Measurements from ENCODE around the gene SHQ1.
A peak's percentile ranks its signal among the peaks of the same experiment; 100 is the strongest.

Gene SHQ1

GRCh38 chr3:72782521-72782920 is 65.7 kb downstream of the SHQ1 start (continued):
- peak; percentile 38; the same call in 1 of the 2 replicates for TF ChIP-seq GLI2 (tag by site-specific recombination; IDR thresholded peaks at IDR 0.05; ENCODE audit: borderline replicate concordance, low read depth)
- TF ChIP-seq ZFP3 (tag by site-specific recombination; IDR thresholded peaks at IDR 0.05; ENCODE audit: low read depth), result no peak
- no peak for TF ChIP-seq ZNF426 (tag by site-specific recombination; IDR thresholded peaks at IDR 0.05)
- no peak for TF ChIP-seq ZNF747 (tag by site-specific recombination; IDR thresholded peaks at IDR 0.05)
- TF ChIP-seq WT1 (tag by site-specific recombination; IDR thresholded peaks at IDR 0.05), result peak; percentile 98
- TF ChIP-seq ZNF692 (tag by site-specific recombination; IDR thresholded peaks at IDR 0.05), result no peak
- TF ChIP-seq ZNF341 (tag by site-specific recombination; IDR thresholded peaks at IDR 0.05; ENCODE audit: low read depth), result no peak
- TF ChIP-seq, protein P1, sequence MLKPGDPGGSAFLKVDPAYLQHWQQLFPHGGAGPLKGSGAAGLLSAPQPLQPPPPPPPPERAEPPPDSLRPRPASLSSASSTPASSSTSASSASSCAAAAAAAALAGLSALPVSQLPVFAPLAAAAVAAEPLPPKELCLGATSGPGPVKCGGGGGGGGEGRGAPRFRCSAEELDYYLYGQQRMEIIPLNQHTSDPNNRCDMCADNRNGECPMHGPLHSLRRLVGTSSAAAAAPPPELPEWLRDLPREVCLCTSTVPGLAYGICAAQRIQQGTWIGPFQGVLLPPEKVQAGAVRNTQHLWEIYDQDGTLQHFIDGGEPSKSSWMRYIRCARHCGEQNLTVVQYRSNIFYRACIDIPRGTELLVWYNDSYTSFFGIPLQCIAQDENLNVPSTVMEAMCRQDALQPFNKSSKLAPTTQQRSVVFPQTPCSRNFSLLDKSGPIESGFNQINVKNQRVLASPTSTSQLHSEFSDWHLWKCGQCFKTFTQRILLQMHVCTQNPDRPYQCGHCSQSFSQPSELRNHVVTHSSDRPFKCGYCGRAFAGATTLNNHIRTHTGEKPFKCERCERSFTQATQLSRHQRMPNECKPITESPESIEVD (tag by site-specific recombination; IDR thresholded peaks at IDR 0.05), result peak; percentile 74
- no peak for TF ChIP-seq KLF8 (tag by site-specific recombination; IDR thresholded peaks at IDR 0.05)
- no peak for TF ChIP-seq ZNF292 (tag by site-specific recombination; IDR thresholded peaks at IDR 0.05; ENCODE audit: borderline replicate concordance, low read depth)
- TF ChIP-seq, protein P2, sequence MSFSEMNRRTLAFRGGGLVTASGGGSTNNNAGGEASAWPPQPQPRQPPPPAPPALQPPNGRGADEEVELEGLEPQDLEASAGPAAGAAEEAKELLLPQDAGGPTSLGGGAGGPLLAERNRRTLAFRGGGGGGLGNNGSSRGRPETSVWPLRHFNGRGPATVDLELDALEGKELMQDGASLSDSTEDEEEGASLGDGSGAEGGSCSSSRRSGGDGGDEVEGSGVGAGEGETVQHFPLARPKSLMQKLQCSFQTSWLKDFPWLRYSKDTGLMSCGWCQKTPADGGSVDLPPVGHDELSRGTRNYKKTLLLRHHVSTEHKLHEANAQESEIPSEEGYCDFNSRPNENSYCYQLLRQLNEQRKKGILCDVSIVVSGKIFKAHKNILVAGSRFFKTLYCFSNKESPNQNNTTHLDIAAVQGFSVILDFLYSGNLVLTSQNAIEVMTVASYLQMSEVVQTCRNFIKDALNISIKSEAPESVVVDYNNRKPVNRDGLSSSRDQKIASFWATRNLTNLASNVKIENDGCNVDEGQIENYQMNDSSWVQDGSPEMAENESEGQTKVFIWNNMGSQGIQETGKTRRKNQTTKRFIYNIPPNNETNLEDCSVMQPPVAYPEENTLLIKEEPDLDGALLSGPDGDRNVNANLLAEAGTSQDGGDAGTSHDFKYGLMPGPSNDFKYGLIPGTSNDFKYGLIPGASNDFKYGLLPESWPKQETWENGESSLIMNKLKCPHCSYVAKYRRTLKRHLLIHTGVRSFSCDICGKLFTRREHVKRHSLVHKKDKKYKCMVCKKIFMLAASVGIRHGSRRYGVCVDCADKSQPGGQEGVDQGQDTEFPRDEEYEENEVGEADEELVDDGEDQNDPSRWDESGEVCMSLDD (tag by site-specific recombination; IDR thresholded peaks at IDR 0.05), result no peak
- no peak for TF ChIP-seq ZNF10 (tag by site-specific recombination; IDR thresholded peaks at IDR 0.05)
- TF ChIP-seq MZF1 (tag by site-specific recombination; IDR thresholded peaks at IDR 0.05; ENCODE audit: borderline replicate concordance), result peak; percentile 83; the same call in 1 of the 2 replicates
- peak; percentile 72 for TF ChIP-seq FEZF1 (tag by site-specific recombination; IDR thresholded peaks at IDR 0.05)
- no peak for TF ChIP-seq ZNF37A (tag by site-specific recombination; IDR thresholded peaks at IDR 0.05)
- TF ChIP-seq ZNF184 (tag by site-specific recombination; IDR thresholded peaks at IDR 0.05), result no peak
- no peak for TF ChIP-seq PRDM2 (tag by site-specific recombination; IDR thresholded peaks at IDR 0.05; ENCODE audit: borderline replicate concordance)
- no peak for TF ChIP-seq ZNF114 (tag by site-specific recombination; IDR thresholded peaks at IDR 0.05)
- no peak for TF ChIP-seq ZNF324 (tag by site-specific recombination; IDR thresholded peaks at IDR 0.05)
- no peak for TF ChIP-seq ZNF514 (tag by site-specific recombination; IDR thresholded peaks at IDR 0.05)
- TF ChIP-seq, protein P3, sequence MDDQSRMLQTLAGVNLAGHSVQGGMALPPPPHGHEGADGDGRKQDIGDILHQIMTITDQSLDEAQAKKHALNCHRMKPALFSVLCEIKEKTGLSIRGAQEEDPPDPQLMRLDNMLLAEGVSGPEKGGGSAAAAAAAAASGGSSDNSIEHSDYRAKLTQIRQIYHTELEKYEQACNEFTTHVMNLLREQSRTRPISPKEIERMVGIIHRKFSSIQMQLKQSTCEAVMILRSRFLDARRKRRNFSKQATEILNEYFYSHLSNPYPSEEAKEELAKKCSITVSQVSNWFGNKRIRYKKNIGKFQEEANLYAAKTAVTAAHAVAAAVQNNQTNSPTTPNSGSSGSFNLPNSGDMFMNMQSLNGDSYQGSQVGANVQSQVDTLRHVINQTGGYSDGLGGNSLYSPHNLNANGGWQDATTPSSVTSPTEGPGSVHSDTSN (CRISPR knock-in tag; IDR thresholded peaks at IDR 0.05), result no peak
- TF ChIP-seq ZNF211 (tag by site-specific recombination; IDR thresholded peaks at IDR 0.05; ENCODE audit: low read depth), result no peak
- TF ChIP-seq SALL2 (tag by site-specific recombination; IDR thresholded peaks at IDR 0.05; ENCODE audit: borderline replicate concordance), result no peak
- no peak for TF ChIP-seq HOXD13 (CRISPR knock-in tag; IDR thresholded peaks at IDR 0.05; ENCODE audit: borderline replicate concordance)

Data from HEK293 (cell line).